Panc1 (cell line): ENCODE data around the gene JAK2. TPM values are rescaled to one million over a fixed set of nuclear protein-coding genes. Genes with fewer than 3 reads are reported as not detected.

Source experiments
- ATAC-seq: fragments of 200-7000 bp; cut with Tn5 transposase; 2 replicates; pipeline ENCODE4 v1.9.1; 2020; ENCODE audit warnings: mild to moderate bottlenecking, moderate library complexity
- Bru-seq: library from RNA; stranded (reverse); fragments of 400-500 nt; gene quantifications from one replicate; lab custom pipeline; 2021; lab: Mats Ljungman, UMichigan
- BruChase-seq, 2 experiments: library from RNA; stranded (reverse); fragments of 400-500 nt; gene quantifications; one replicate each; lab custom pipeline; 2021; lab: Mats Ljungman, UMichigan
- BruUV-seq: library from RNA; stranded (reverse); fragments of 400-500 nt; replicated peaks from 2 replicates; lab custom pipeline; 2021; lab: Mats Ljungman, UMichigan
- CTCF ChIA-PET: fragments of 300-600 bp; sonication (Branson Sonifier 250); formaldehyde crosslinking; loops from one replicate; lab custom pipeline; 2022; ENCODE audit warnings: antibody characterized with exemption; lab: Charles Lee
- POLR2A ChIA-PET: fragments of 300-600 bp; sonication (Branson Sonifier 250); formaldehyde crosslinking; loops from one replicate; lab custom pipeline; 2022; ENCODE audit warnings: antibody characterized with exemption; lab: Charles Lee
- DNase-seq: peaks from one replicate; pipeline ENCODE4 v3.0.0-alpha.2; 2010; ENCODE audit warnings: low read depth, low spot score
- H3K27ac ChIP-seq: 2 replicates; pipeline ENCODE4 v1.5.1; 2011; ENCODE audit warnings: mild to moderate bottlenecking, low read length, inconsistent platforms
- H3K27me3 ChIP-seq: fragments of 200-500 bp; sonication (Bioruptor generic); 2 replicates; pipeline ENCODE4 v1.6.0; 2014; ENCODE audit warnings: low read length, inconsistent platforms; ENCODE audit not compliant: control insufficient read depth, insufficient read depth
- H3K36me3 ChIP-seq: fragments of 200-500 bp; sonication (Bioruptor generic); 2 replicates; pipeline ENCODE4 v1.5.1; 2014; ENCODE audit warnings: inconsistent platforms, mild to moderate bottlenecking, low read length, moderate library complexity; ENCODE audit not compliant: control insufficient read depth, insufficient read depth
- H3K4me1 ChIP-seq: 2 replicates; pipeline ENCODE4 v1.5.1; 2011; ENCODE audit warnings: inconsistent platforms, mild to moderate bottlenecking, low read length, moderate library complexity; ENCODE audit not compliant: control insufficient read depth, insufficient read depth
- H3K4me3 ChIP-seq, 2 experiments: 2 replicates each; pipeline ENCODE4 v1.5.1; 2011 to 2012; ENCODE audit warnings: low read depth in 2 of 2, low read length in 2 of 2, mild to moderate bottlenecking in 2 of 2, inconsistent platforms in 1 of 2, moderate library complexity in 1 of 2
- H3K9me3 ChIP-seq: fragments of 200-500 bp; sonication (Bioruptor generic); 2 replicates; pipeline ENCODE4 v1.5.1; 2014; ENCODE audit warnings: low read depth, mild to moderate bottlenecking, inconsistent platforms, low read length, moderate library complexity; ENCODE audit not compliant: control insufficient read depth, insufficient read depth
- CTCF ChIP-seq: fragments of 450-650 bp; IDR thresholded peaks from 2 replicates; pipeline ENCODE4 v1.5.1; 2017; ENCODE audit warnings: mild to moderate bottlenecking
- POLR2AphosphoS5 ChIP-seq: IDR thresholded peaks from 2 replicates; pipeline ENCODE4 v1.6.1; 2012; ENCODE audit warnings: mild to moderate bottlenecking, low read depth, low read length, moderate library complexity
- REST ChIP-seq, 2 experiments: IDR thresholded peaks; 2 replicates each; pipeline ENCODE4 v1.6.1; 2011 to 2012; ENCODE audit warnings: low read depth in 2 of 2, control low read depth in 1 of 2, low read length in 1 of 2, mild to moderate bottlenecking in 1 of 2, moderate library complexity in 1 of 2; ENCODE audit not compliant: insufficient read depth in 1 of 2
- SIN3A ChIP-seq: IDR thresholded peaks from 2 replicates; pipeline ENCODE4 v1.6.1; 2012; ENCODE audit warnings: low read depth, mild to moderate bottlenecking, low read length, moderate library complexity, borderline replicate concordance; ENCODE audit not compliant: insufficient read depth
- TCF7L2 ChIP-seq: IDR thresholded peaks from 2 replicates; pipeline ENCODE4 v1.6.1; 2011; ENCODE audit warnings: mild to moderate bottlenecking, low read depth, low read length, inconsistent platforms
- in situ Hi-C: cut with HindIII; loops from 2 replicates; pipeline ENCODE4 v1.10.0; 2016; ENCODE audit warnings: low sequenced_read_pairs, low pct_unique_long_range_greater_than_20kb
- intact Hi-C: fragments of 100-400 bp; cut with micrococcal nuclease; formaldehyde crosslinking; loops from one replicate; pipeline ENCODE4 v1.10.0; 2022; ENCODE audit not compliant: unreplicated experiment
- long read RNA-seq: library from polyadenylated mRNA; unstranded; transcript quantifications from one replicate; pipeline ENCODE4 v2.0.0, GENCODE V29; 2021; ENCODE audit not compliant: unreplicated experiment
- polyA plus RNA-seq: library from polyadenylated mRNA; unstranded; fragments of >200 nt; gene quantifications from one replicate; pipeline ENCODE4 v1.2.1, GENCODE V29; 2012; ENCODE audit warnings: missing spikeins; ENCODE audit not compliant: insufficient read length
- total RNA-seq: library from RNA; stranded (reverse); gene quantifications from one replicate; pipeline ENCODE4 v1.2.1, GENCODE V29; 2021; ENCODE audit not compliant: unreplicated experiment

Gene JAK2
- 2.3 TPM for total RNA-seq
- 0.56 TPM for polyA plus RNA-seq
- Bru-seq, nascent RNA = percentile 53 among the genes with signal in this experiment
- BruChase-seq, experiment 1, labeled RNA remaining after a 2-hour chase = percentile 50 among the genes with signal in this experiment
- BruChase-seq, experiment 2, labeled RNA remaining after a 6-hour chase = percentile 47 among the genes with signal in this experiment
- long read RNA-seq, full-length matches to known transcripts = 2 of 11 reads
- long read RNA-seq, partial matches to known transcripts = 3 of 11 reads
- long read RNA-seq, other reads (novel, unspliced or antisense) = 6 of 11 reads

- intact Hi-C loops (loop anchor here (2.0 to 5.0 kb wide), 2 partner anchors 56 to 223 kb away; no protein-coding TSS in a partner anchor), in situ Hi-C loops (no loop called here)
- ChIA-PET POLR2A (no interaction called here), CTCF (no interaction called here)
- H3K27ac ChIP-seq = peak within 1 kb of the TSS; percentile 61
- peak; percentile 50 for TF ChIP-seq CTCF
- TF ChIP-seq REST (IDR thresholded peaks at IDR 0.05; ENCODE audit: insufficient read depth in 1 of 2, low read depth in 2 of 2, low read length in 1 of 2) = no peak
- 0 out of 2 replicates have a peak, but pooled peaks have one; percentile 36 for TF ChIP-seq POLR2AphosphoS5
- no peak for TF ChIP-seq SIN3A
- no peak for TF ChIP-seq TCF7L2
- ATAC-seq (peak; percentile 96), DNase-seq (no peak)
- BruUV-seq = no TSS peak
- no peaks in the 10 kb centered on the region; the same call in 1 of the 2 replicates for H3K36me3 ChIP-seq
- no peaks in the 10 kb centered on the region for H3K9me3 ChIP-seq
- H3K27me3 ChIP-seq = no peaks in the 10 kb centered on the region
- peaks cover 3% of the 10 kb centered on the region; the same call in 1 of the 2 replicates for H3K4me1 ChIP-seq
- peak within 1 kb of the TSS; percentile 57 to 60 for H3K4me3 ChIP-seq
These were observed at the start of gene JAK2 for GRCh38 chr9:4984621-4985385. TSS of gene JAK2 (plus strand) at chr9:4985272. CDS start at chr9:5021988, 36,716 bp downstream.

GRCh38 chr9:4936277-4936676, 48.8 kb upstream of the JAK2 start:
- no peak for TF ChIP-seq POLR2AphosphoS5
- H3K36me3 ChIP-seq = no peaks in the 10 kb centered on the region
- DNase-seq (no peak), ATAC-seq (no peak)
- BruUV-seq = no TSS peak
- in situ Hi-C loops (no loop called here), intact Hi-C loops (no loop called here)
- H3K27me3 ChIP-seq = no peaks in the 10 kb centered on the region
- H3K27ac ChIP-seq = no peak overlapping the region
- POLR2A ChIA-PET = no interaction called here
- H3K4me3 ChIP-seq = no peak overlapping the region
- H3K4me1 ChIP-seq = no peaks in the 10 kb centered on the region
- CTCF ChIA-PET = no interaction called here
- no peaks in the 10 kb centered on the region for H3K9me3 ChIP-seq
